BJ (cell line): ENCODE data around the gene EGLN3. TPM values are rescaled to one million over a fixed set of nuclear protein-coding genes. Genes with fewer than 3 reads are reported as not detected.

ENCODE experiments used
- CTCF ChIA-PET: fragments of 350-600 bp; formaldehyde crosslinking; extraction: SDS; loops from one replicate; lab custom pipeline; 2021; ENCODE audit warnings: antibody characterized with exemption, inconsistent platforms; lab: Yijun Ruan, JAX
- POLR2A ChIA-PET: fragments of 300-600 bp; sonication (Branson Sonifier 250); formaldehyde crosslinking; extraction: SDS; loops from one replicate; lab custom pipeline; 2021; ENCODE audit warnings: antibody characterized with exemption; lab: Charles Lee
- DNase-seq: peaks from one replicate; pipeline ENCODE4 v3.0.0-alpha.2; 2011; ENCODE audit warnings: low read depth
- H3K27me3 ChIP-seq: 2 replicates; pipeline ENCODE4 v1.6.0; 2011; ENCODE audit warnings: low read length; ENCODE audit not compliant: control insufficient read depth, insufficient read depth
- H3K36me3 ChIP-seq: 2 replicates; pipeline ENCODE4 v1.5.1; 2011; ENCODE audit warnings: low read length; ENCODE audit not compliant: control insufficient read depth, insufficient read depth
- H3K4me3 ChIP-seq: 2 replicates; pipeline ENCODE4 v1.5.1; 2011; ENCODE audit warnings: low read depth, mild to moderate bottlenecking, control low read depth, low read length
- CTCF ChIP-seq: IDR thresholded peaks from 2 replicates; pipeline ENCODE4 v1.5.1; 2011; ENCODE audit warnings: low read depth, mild to moderate bottlenecking, control low read depth, inconsistent platforms, low read length, moderate library complexity; ENCODE audit not compliant: insufficient read depth
- polyA plus RNA-seq: library from polyadenylated mRNA; depleted of rRNA; stranded (reverse); fragments of >200 nt; gene quantifications from 2 replicates; pipeline ENCODE4 v1.2.3, GENCODE V29; 2011

EGLN3 gene
- polyA plus RNA-seq, 1 experiment, result 0.15 TPM

GRCh38 chr14:33932033-33932432, 18.8 kb downstream of the EGLN3 start:
- CTCF ChIA-PET, result interaction anchor here (1.4 kb wide), 1 partner anchor 165 kb away, joined by 3 read pairs; no protein-coding TSS in a partner anchor
- Histone ChIP-seq H3K27me3 (no peaks in the 10 kb centered on the region; the same call in 1 of the 2 replicates), H3K4me3 (no peak overlapping the region), H3K36me3 (no peaks in the 10 kb centered on the region)
- no peak for DNase-seq
- POLR2A ChIA-PET, result no interaction called here
- TF ChIP-seq CTCF, result no peak

GRCh38 chr14:33931461-33931860, 19.4 kb downstream of the EGLN3 start:
- Histone ChIP-seq H3K36me3 (no peaks in the 10 kb centered on the region), H3K4me3 (no peak overlapping the region), H3K27me3 (no peaks in the 10 kb centered on the region; the same call in 1 of the 2 replicates)
- no peak for DNase-seq
- TF ChIP-seq CTCF, result no peak
- ChIA-PET CTCF (no interaction called here), POLR2A (no interaction called here)

- DNase-seq, result no peak
- Histone ChIP-seq H3K36me3 (no peaks in the 10 kb centered on the region), H3K27me3 (no peaks in the 10 kb centered on the region; the same call in 1 of the 2 replicates), H3K4me3 (no peak overlapping the region)
- POLR2A ChIA-PET, result no interaction called here
- no peak for TF ChIP-seq CTCF
- CTCF ChIA-PET, result interaction anchor here (1.1 kb wide), 1 partner anchor 298 kb away, joined by 3 read pairs; no protein-coding TSS in a partner anchor
Measured at GRCh38 chr14:33930439-33930838, 20.4 kb downstream of the EGLN3 start.

GRCh38 chr14:33929799-33930408, 21.0 kb downstream of the EGLN3 start:
- Histone ChIP-seq H3K4me3 (no peak overlapping the region), H3K27me3 (no peaks in the 10 kb centered on the region; the same call in 1 of the 2 replicates), H3K36me3 (no peaks in the 10 kb centered on the region)
- no peak for TF ChIP-seq CTCF
- POLR2A ChIA-PET, result no interaction called here
- DNase-seq, result no peak
- CTCF ChIA-PET, result interaction anchor here (1.1 kb wide), 1 partner anchor 299 kb away, joined by 3 read pairs; no protein-coding TSS in a partner anchor

- no peak for TF ChIP-seq CTCF
- POLR2A ChIA-PET, result no interaction called here
- Histone ChIP-seq H3K4me3 (no peak overlapping the region), H3K36me3 (no peaks in the 10 kb centered on the region), H3K27me3 (no peaks in the 10 kb centered on the region; the same call in 1 of the 2 replicates)
- DNase-seq, result no peak
- CTCF ChIA-PET, result interaction anchor here (0.8 kb wide), 1 partner anchor 13 kb away, joined by 3 read pairs; no protein-coding TSS in a partner anchor
Measured at GRCh38 chr14:33928895-33929294, 22.0 kb downstream of the EGLN3 start.
